ENCODE results near the gene MCHR1. TPM values are rescaled to one million over a fixed set of nuclear protein-coding genes. Genes with fewer than 3 reads are reported as not detected.

MCHR1 gene
- total and polyA plus RNA-seq, 9 donors: 1.4 to 18.1 (median 3.3) TPM

- intact Hi-C loops (cut with DNase I): no loop called here
- TF ChIP-seq POLR2A (IDR thresholded peaks at IDR 0.05) (no peak), CTCF (IDR thresholded peaks at IDR 0.05) (no peak), EP300 (IDR thresholded peaks at IDR 0.05) (no peak)
- Histone ChIP-seq H3K27ac (no peak overlapping the region), H3K4me1 (ENCODE audit: insufficient read depth) (peaks cover 10% of the 10 kb centered on the region), H3K36me3 (no peaks in the 10 kb centered on the region), H3K27me3 (no peaks in the 10 kb centered on the region), H3K4me3 (no peak overlapping the region), H3K9me3 (no peaks in the 10 kb centered on the region)
- WGBS, 3 donors: 92 to 100% (median 95%) methylated on average over 3 of the region's 3 CpGs
- DNase-seq: no peak
Measured at GRCh38 chr22:40676644-40677043, 2.6 kb upstream of the MCHR1 start.

GRCh38 chr22:40678493-40679248 lies 613 bp upstream of the MCHR1 start:
- Histone ChIP-seq H3K4me3 (peak overlapping the region; percentile 35), H3K4me1 (ENCODE audit: insufficient read depth) (peaks cover 14% of the 10 kb centered on the region), H3K27ac (no peak overlapping the region), H3K27me3 (no peaks in the 10 kb centered on the region), H3K9me3 (no peaks in the 10 kb centered on the region), H3K36me3 (no peaks in the 10 kb centered on the region)
- TF ChIP-seq EP300 (IDR thresholded peaks at IDR 0.05) (no peak), POLR2A (IDR thresholded peaks at IDR 0.05) (no peak), CTCF (IDR thresholded peaks at IDR 0.05) (no peak)
- WGBS, 3 donors: 56 to 66% (median 59%) methylated on average over 14 of the region's 14 CpGs
- no peak for DNase-seq
- intact Hi-C loops (cut with DNase I): no loop called here

- intact Hi-C loops (cut with DNase I): loop anchor here in 1 of 4 donors (5.0 kb wide), 2 partner anchors 77 to 217 kb away; no protein-coding TSS in a partner anchor
- Histone ChIP-seq H3K27me3 (no peaks in the 10 kb centered on the region), H3K27ac (peak overlapping the region in 1 of 2 donors; percentile 30), H3K36me3 (no peaks in the 10 kb centered on the region), H3K4me3 (peak overlapping the region; percentile 35), H3K9me3 (no peaks in the 10 kb centered on the region), H3K4me1 (ENCODE audit: insufficient read depth) (peaks cover 14% of the 10 kb centered on the region)
- 21 to 31% (median 27%) methylated on average over 9 of the region's 9 CpGs for WGBS, 3 donors
- DNase-seq: peak in 1 of 5 donors; percentile 61
- TF ChIP-seq POLR2A (IDR thresholded peaks at IDR 0.05): no peak
- TF ChIP-seq CTCF (IDR thresholded peaks at IDR 0.05): peak in 1 of 3 donors; percentile 17
Measured at GRCh38 chr22:40679964-40680818, 907 bp downstream of the MCHR1 start.

GRCh38 chr22:40680819-40681183 lies 1.5 kb downstream of the MCHR1 start:
- intact Hi-C loops (cut with DNase I): loop anchor here in 1 of 4 donors (5.0 kb wide), 2 partner anchors 76 to 216 kb away; no protein-coding TSS in a partner anchor
- 87 to 90% (median 89%) methylated on average over 15 of the region's 15 CpGs for WGBS, 3 donors
- H3K27me3 ChIP-seq: no peaks in the 10 kb centered on the region
- no peak overlapping the region for H3K27ac ChIP-seq
- TF ChIP-seq POLR2A (IDR thresholded peaks at IDR 0.05) (no peak), CTCF (IDR thresholded peaks at IDR 0.05) (no peak), EP300 (IDR thresholded peaks at IDR 0.05) (no peak)
- peaks cover 14% of the 10 kb centered on the region for H3K4me1 ChIP-seq (ENCODE audit: insufficient read depth)
- DNase-seq: no peak
- H3K4me3 ChIP-seq: no peak overlapping the region
- H3K36me3 ChIP-seq: no peaks in the 10 kb centered on the region
- no peaks in the 10 kb centered on the region for H3K9me3 ChIP-seq

Data from ovary (tissue), 9 donors.